HepG2 (cell line): ENCODE measurements around the gene CD58. TPM values are rescaled to one million over a fixed set of nuclear protein-coding genes. Genes with fewer than 3 reads are reported as not detected.

Experiments used
- CREBL2 ChIP-seq: sonication (generic); formaldehyde crosslinking; IDR thresholded peaks from 2 replicates; pipeline ENCODE4 v1.8.1; 2023; ENCODE audit warnings: missing genetic modification reagents, mild to moderate bottlenecking, borderline replicate concordance
- DNMT1 ChIP-seq: sonication (generic); formaldehyde crosslinking; IDR thresholded peaks from 2 replicates; pipeline ENCODE4 v1.5.1; 2020; ENCODE audit warnings: mild to moderate bottlenecking, missing genetic modification reagents
- FIP1L1 ChIP-seq: fragments of 200-400 bp; formaldehyde crosslinking; IDR thresholded peaks from 2 replicates; pipeline ENCODE4 v1.6.1; 2018; ENCODE audit warnings: low read depth, mild to moderate bottlenecking, low read length, moderate library complexity, borderline replicate concordance; ENCODE audit not compliant: insufficient read depth
- HIC2 ChIP-seq: sonication (generic); formaldehyde crosslinking; IDR thresholded peaks from 2 replicates; pipeline ENCODE4 v1.9.0; 2022; ENCODE audit warnings: low read depth, missing genetic modification reagents
- JDP2 ChIP-seq: sonication (generic); formaldehyde crosslinking; IDR thresholded peaks from 2 replicates; pipeline ENCODE4 v1.8.1; 2022; ENCODE audit warnings: missing genetic modification reagents, borderline replicate concordance
- NFAT5 ChIP-seq: sonication (generic); formaldehyde crosslinking; IDR thresholded peaks from 2 replicates; pipeline ENCODE4 v1.4.0; 2020; ENCODE audit warnings: missing genetic modification reagents
- NR1H2 ChIP-seq: sonication (generic); formaldehyde crosslinking; IDR thresholded peaks from 2 replicates; pipeline ENCODE4 v1.8.1; 2022; ENCODE audit warnings: low read depth, missing genetic modification reagents, borderline replicate concordance
- PAF1 ChIP-seq: IDR thresholded peaks from 2 replicates; pipeline ENCODE4 v1.6.1; 2016; ENCODE audit warnings: missing genetic modification reagents, missing compliant biosample characterization
- POGK ChIP-seq: sonication (generic); formaldehyde crosslinking; conservative IDR thresholded peaks from 2 replicates; pipeline ENCODE4 v1.8.0; 2022; ENCODE audit warnings: mild to moderate bottlenecking, moderate library complexity, missing genetic modification reagents
- TBP ChIP-seq: sonication (generic); formaldehyde crosslinking; IDR thresholded peaks from 2 replicates; pipeline ENCODE4 v1.5.0; 2020; ENCODE audit warnings: missing genetic modification reagents
- TCF12 ChIP-seq, 2 experiments: fragments of 450-650 bp in 1 of 2; sonication (generic) in 1 of 2; formaldehyde crosslinking in 1 of 2; IDR thresholded peaks; 2 replicates each; pipeline versions ENCODE4 v1.6.1 to v1.8.0; 2017 to 2022; ENCODE audit warnings: antibody characterized with exemption in 1 of 2, mild to moderate bottlenecking in 1 of 2, missing genetic modification reagents in 1 of 2, moderate library complexity in 1 of 2
- USF2 ChIP-seq, 2 experiments: sonication (generic) in 1 of 2; formaldehyde crosslinking in 1 of 2; IDR thresholded peaks; 2 replicates each; pipeline versions ENCODE4 v1.5.1 to v1.6.1; 2011 to 2020; ENCODE audit warnings: borderline replicate concordance in 1 of 2, low read depth in 1 of 2, low read length in 1 of 2, mild to moderate bottlenecking in 1 of 2, missing genetic modification reagents in 1 of 2, moderate library complexity in 1 of 2
- ZNF256 ChIP-seq: sonication (generic); formaldehyde crosslinking; conservative IDR thresholded peaks from 2 replicates; pipeline ENCODE4 v1.4.0; 2020; ENCODE audit warnings: missing genetic modification reagents
- ZNF292 ChIP-seq: sonication (generic); formaldehyde crosslinking; IDR thresholded peaks from 2 replicates; pipeline ENCODE4 v1.8.1; 2022; ENCODE audit warnings: mild to moderate bottlenecking, low read depth, missing genetic modification reagents, borderline replicate concordance
- ZNF331 ChIP-seq: sonication (generic); formaldehyde crosslinking; IDR thresholded peaks from 2 replicates; pipeline ENCODE4 v1.4.0; 2020; ENCODE audit warnings: missing genetic modification reagents
- ZNF337 ChIP-seq: sonication (generic); formaldehyde crosslinking; IDR thresholded peaks from 2 replicates; pipeline ENCODE4 v1.5.1; 2020; ENCODE audit warnings: missing genetic modification reagents, low read depth, mild to moderate bottlenecking, borderline replicate concordance
- ZNF562 ChIP-seq: sonication (generic); formaldehyde crosslinking; IDR thresholded peaks from 2 replicates; pipeline ENCODE4 v1.8.0; 2022; ENCODE audit warnings: missing genetic modification reagents, borderline replicate concordance
- ZNF780A ChIP-seq: sonication (generic); formaldehyde crosslinking; IDR thresholded peaks from 2 replicates; pipeline ENCODE4 v1.8.0; 2022; ENCODE audit warnings: mild to moderate bottlenecking, missing genetic modification reagents, moderate library complexity
- polyA plus RNA-seq, 8 experiments: library from polyadenylated mRNA; depleted of rRNA in 3 of 8; stranded (reverse) in 7 of 8; unstranded in 1 of 8; fragments of >200 nt; fragmentation: Illumina TruSeq in 4 of 8; extraction: Trizol in 4 of 8; gene quantifications; 2 replicates each; pipeline versions ENCODE4 v1.2.1 to v1.2.3, GENCODE V29; 2011 to 2016; ENCODE audit warnings: low read depth in 4 of 8, missing spikeins in 1 of 8, mixed read lengths in 1 of 8; ENCODE audit not compliant: insufficient read depth in 1 of 8
- total RNA-seq, 5 experiments: library from RNA; depleted of rRNA; stranded (reverse); fragments of >200 nt; fragmentation: Illumina TruSeq; extraction: Trizol; gene quantifications; 2 replicates each; pipeline ENCODE4 v1.2.3, GENCODE V29; 2016; ENCODE audit warnings: low read depth in 1 of 5

Gene CD58
- total and polyA plus RNA-seq, 2 of the 13 experiments (the other 11 are each of a cell fraction or from before 2014, with no cell fraction given): 9.4 to 13.5 TPM

GRCh38 chr1:116496380-116496779 lies 74.4 kb downstream of the CD58 start (continued):
- TF ChIP-seq NFAT5 (CRISPR knock-in tag): no peak
- TF ChIP-seq USF2 (IDR thresholded peaks at IDR 0.05; ENCODE audit: low read depth, low read length): no peak
- TF ChIP-seq USF2 (CRISPR knock-in tag; IDR thresholded peaks at IDR 0.05; ENCODE audit: borderline replicate concordance): no peak
- no peak for TF ChIP-seq PAF1
- no peak for TF ChIP-seq ZNF256 (CRISPR knock-in tag)
- TF ChIP-seq ZNF292 (CRISPR knock-in tag): no peak
- TF ChIP-seq POGK: no peak
- TF ChIP-seq HIC2 (CRISPR knock-in tag): no peak
- TF ChIP-seq NR1H2 (CRISPR knock-in tag): no peak
- no peak for TF ChIP-seq TCF12 (IDR thresholded peaks at IDR 0.05)
- TF ChIP-seq TCF12 (CRISPR knock-in tag; IDR thresholded peaks at IDR 0.05): no peak
- TF ChIP-seq JDP2 (CRISPR knock-in tag): no peak
- TF ChIP-seq ZNF337: no peak
- no peak for TF ChIP-seq ZNF331 (CRISPR knock-in tag)
- TF ChIP-seq CREBL2: no peak
- TF ChIP-seq DNMT1 (CRISPR knock-in tag): no peak
- no peak for TF ChIP-seq ZNF780A (CRISPR knock-in tag)
- no peak for TF ChIP-seq ZNF562 (CRISPR knock-in tag)
- no peak for TF ChIP-seq TBP (CRISPR knock-in tag)
- no peak for TF ChIP-seq FIP1L1
